SK-N-SH (cell line): Measurements from ENCODE around the gene KAT2A. TPM values are rescaled to one million over a fixed set of nuclear protein-coding genes. Genes with fewer than 3 reads are reported as not detected.

Source experiments
- CTCF ChIA-PET: fragments of 300-600, 350-600 bp; formaldehyde crosslinking; extraction: SDS; loops from one replicate; lab custom pipeline; 2021; lab: Yijun Ruan, JAX
- POLR2A ChIA-PET: fragments of 350-600 bp; sonication (Branson Sonifier 250); formaldehyde crosslinking; extraction: SDS; loops from one replicate; lab custom pipeline; 2020; ENCODE audit warnings: antibody characterized with exemption, inconsistent platforms; lab: Yijun Ruan, JAX
- DNase-seq: peaks from one replicate; pipeline ENCODE4 v3.0.0; 2012
- H2AFZ ChIP-seq: fragments of 200-600 bp; sonication (generic); 2 replicates; pipeline ENCODE4 v1.8.1; 2016; ENCODE audit warnings: antibody characterized with exemption, mild to moderate bottlenecking, low read depth
- H3F3A ChIP-seq: fragments of 200-600 bp; sonication (generic); replicated peaks from 2 replicates; pipeline ENCODE3; 2016; ENCODE audit warnings: antibody characterized with exemption, mild to moderate bottlenecking; ENCODE audit not compliant: insufficient read depth
- H3K27ac ChIP-seq, 2 experiments: fragments of 200-500 bp in 1 of 2; fragments of 200-600 bp in 1 of 2; sonication (Bioruptor generic) in 1 of 2; sonication (generic), shearing (Covaris generic) in 1 of 2; 2 replicates each; pipeline versions ENCODE4 v1.5.1 to v1.6.1; 2014 to 2016; ENCODE audit warnings: low read depth in 2 of 2, inconsistent platforms in 1 of 2, low read length in 1 of 2, mild to moderate bottlenecking in 1 of 2, mixed read lengths in 1 of 2
- H3K27me3 ChIP-seq: fragments of 200-600 bp; sonication (generic), shearing (Covaris generic); 2 replicates; pipeline ENCODE4 v1.6.1; 2016; ENCODE audit warnings: mixed run types; ENCODE audit not compliant: insufficient read depth
- H3K36me3 ChIP-seq, 2 experiments: fragments of 200-500 bp in 1 of 2; fragments of 200-600 bp in 1 of 2; sonication (Bioruptor generic) in 1 of 2; sonication (generic) in 1 of 2; replicated peaks in 1 of 2; 2 replicates each; pipeline versions ENCODE3 to v1.5.1; 2014 to 2016; ENCODE audit warnings: low read length in 1 of 2, mild to moderate bottlenecking in 1 of 2; ENCODE audit not compliant: insufficient read depth in 2 of 2, control insufficient read depth in 1 of 2
- H3K4me1 ChIP-seq, 2 experiments: fragments of 200-500 bp in 1 of 2; fragments of 200-600 bp in 1 of 2; sonication (Bioruptor generic) in 1 of 2; sonication (generic), shearing (Covaris generic) in 1 of 2; 2 replicates each; pipeline versions ENCODE4 v1.5.1 to v1.6.1; 2014 to 2016; ENCODE audit warnings: low read depth in 1 of 2, low read length in 1 of 2, mixed run types in 1 of 2; ENCODE audit not compliant: insufficient read depth in 2 of 2, control insufficient read depth in 1 of 2
- H3K4me2 ChIP-seq: fragments of 200-600 bp; sonication (generic), shearing (Covaris generic); 2 replicates; pipeline ENCODE4 v1.6.1; 2017; ENCODE audit warnings: mixed run types
- H3K4me3 ChIP-seq, 2 experiments: fragments of 200-500 bp in 1 of 2; fragments of 200-600 bp in 1 of 2; sonication (Bioruptor generic) in 1 of 2; sonication (generic), shearing (Covaris generic) in 1 of 2; 2 replicates each; pipeline versions ENCODE4 v1.5.1 to v1.8.1; 2014 to 2016; ENCODE audit warnings: low read depth in 2 of 2, inconsistent platforms in 1 of 2, low read length in 1 of 2, mild to moderate bottlenecking in 1 of 2, mixed read lengths in 1 of 2, moderate library complexity in 1 of 2
- H3K79me2 ChIP-seq: fragments of 200-600 bp; sonication (generic); 2 replicates; pipeline ENCODE4 v1.8.1; 2017; ENCODE audit warnings: mild to moderate bottlenecking; ENCODE audit not compliant: insufficient read depth
- H3K9ac ChIP-seq: fragments of 200-600 bp; sonication (generic); 2 replicates; pipeline ENCODE4 v1.6.1; 2017; ENCODE audit warnings: mixed run types
- H3K9me2 ChIP-seq: fragments of 200-600 bp; sonication (generic); 2 replicates; pipeline ENCODE4 v1.6.1; 2017; ENCODE audit warnings: mixed run types
- H3K9me3 ChIP-seq: fragments of 200-600 bp; sonication (generic); 2 replicates; pipeline ENCODE4 v1.6.1; 2017; ENCODE audit warnings: mixed run types, mild to moderate bottlenecking, moderate library complexity
- H4K20me1 ChIP-seq: fragments of 200-600 bp; sonication (generic); 2 replicates; pipeline ENCODE4 v1.6.1; 2017; ENCODE audit warnings: mild to moderate bottlenecking, mixed run types; ENCODE audit not compliant: insufficient read depth
- CHD2 ChIP-seq: fragments of 150-350 bp; IDR thresholded peaks from 2 replicates; pipeline ENCODE4 v1.6.1; 2018; ENCODE audit warnings: low read length; ENCODE audit not compliant: partially characterized antibody
- ELF1 ChIP-seq: IDR thresholded peaks from 2 replicates; pipeline ENCODE4 v1.4.0; 2012
- EZH2phosphoT487 ChIP-seq: fragments of 200-600 bp; sonication (generic); IDR thresholded peaks from 2 replicates; pipeline ENCODE4 v1.6.1; 2017; ENCODE audit warnings: low read depth, mixed run types, mild to moderate bottlenecking, antibody characterized with exemption, moderate library complexity, borderline replicate concordance
- FOSL2 ChIP-seq: IDR thresholded peaks from 2 replicates; pipeline ENCODE4 v1.4.0; 2012; ENCODE audit warnings: low read depth, mild to moderate bottlenecking, moderate library complexity, borderline replicate concordance
- GATA2 ChIP-seq: sonication (generic); formaldehyde crosslinking; IDR thresholded peaks from 2 replicates; pipeline ENCODE4 v1.5.0; 2020; ENCODE audit warnings: mild to moderate bottlenecking, missing genetic modification reagents
- MEF2A ChIP-seq: IDR thresholded peaks from 2 replicates; pipeline ENCODE4 v1.4.0; 2012; ENCODE audit warnings: low read depth, borderline replicate concordance
- NFIC ChIP-seq: IDR thresholded peaks from 2 replicates; pipeline ENCODE4 v1.4.0; 2012; ENCODE audit warnings: borderline replicate concordance
- PBX3 ChIP-seq: IDR thresholded peaks from 2 replicates; pipeline ENCODE4; 2012
- POLR2AphosphoS5 ChIP-seq: IDR thresholded peaks from 2 replicates; pipeline ENCODE4 v1.6.1; 2012; ENCODE audit warnings: low read depth, low read length
- RCOR1 ChIP-seq: fragments of 150-350 bp; IDR thresholded peaks from 2 replicates; pipeline ENCODE4 v1.6.1; 2017; ENCODE audit warnings: antibody characterized with exemption, low read length
- REST ChIP-seq: IDR thresholded peaks from 2 replicates; pipeline ENCODE4 v1.6.1; 2012; ENCODE audit warnings: mild to moderate bottlenecking, low read depth, low read length, moderate library complexity
- RFX5 ChIP-seq: IDR thresholded peaks from 2 replicates; pipeline ENCODE4 v1.6.1; 2012; ENCODE audit warnings: mild to moderate bottlenecking, improper control_type of control experiment, low read length
- RXRA ChIP-seq: IDR thresholded peaks from 2 replicates; pipeline ENCODE4 v1.4.0; 2012; ENCODE audit warnings: low read depth, mild to moderate bottlenecking, borderline replicate concordance
- TEAD4 ChIP-seq: IDR thresholded peaks from 2 replicates; pipeline ENCODE4 v1.4.0; 2012; ENCODE audit warnings: mild to moderate bottlenecking, borderline replicate concordance; ENCODE audit not compliant: insufficient read depth
- USF1 ChIP-seq: IDR thresholded peaks from 2 replicates; pipeline ENCODE4 v1.4.0; 2012; ENCODE audit warnings: low read depth, borderline replicate concordance
- USF2 ChIP-seq: fragments of 150-350 bp; IDR thresholded peaks from 2 replicates; pipeline ENCODE4 v1.6.1; 2017; ENCODE audit warnings: antibody characterized with exemption, low read length, low read depth, borderline replicate concordance
- YY1 ChIP-seq: IDR thresholded peaks from 2 replicates; pipeline ENCODE4 v1.4.0; 2012; ENCODE audit warnings: low read depth, mild to moderate bottlenecking
- ZBTB33 ChIP-seq: IDR thresholded peaks from 2 replicates; pipeline ENCODE4 v1.4.0; 2012; ENCODE audit warnings: low read depth, borderline replicate concordance
- WGBS: methylation state at CpG from one replicate; pipeline ENCODE4 v1.1.6; 2017; ENCODE audit warnings: low lambda C conversion rate; 5-methylcytosine and 5-hydroxymethylcytosine counted together
- polyA plus RNA-seq, 3 experiments: library from polyadenylated mRNA; depleted of rRNA; stranded (reverse); fragments of >200 nt; gene quantifications; 2 replicates each; pipeline ENCODE4 v1.2.3, GENCODE V29; 2012

Gene KAT2A
- polyA plus RNA-seq, 1 of the 3 experiments (the other 2 are of a cell fraction), result 45.1 TPM

GRCh38 chr17:42132941-42133340 is 11.8 kb upstream of the KAT2A start:
- peaks cover 83% of the 10 kb centered on the region for H3K79me2 ChIP-seq
- POLR2A ChIA-PET, result interaction anchor here (0.5 kb wide), 1 partner anchor 13 kb away, joined by 3 read pairs; no protein-coding TSS in a partner anchor
- no peak overlapping the region for H3K4me3 ChIP-seq
- no peak for DNase-seq
- H3F3A ChIP-seq, result peaks cover 6% of the 10 kb centered on the region
- 74% methylated on average over 3 of the region's 3 CpGs for WGBS
- H3K9ac ChIP-seq, result no peak overlapping the region
- CTCF ChIA-PET, result interaction anchor here (1.2 to 2.9 kb wide), 5 partner anchors 13 to 273 kb away, joined by 4 to 13 read pairs (median 6); partner anchors contain the start of gene KCNH4
- TF ChIP-seq TEAD4, result no peak
- TF ChIP-seq RCOR1, result no peak
- peak; percentile 54; the same call in 1 of the 2 replicates for TF ChIP-seq USF1
- TF ChIP-seq RFX5, result no peak
- H3K27me3 ChIP-seq, result no peaks in the 10 kb centered on the region
- peaks cover 47% of the 10 kb centered on the region for H4K20me1 ChIP-seq
- H2AFZ ChIP-seq, result no peak overlapping the region
- peak overlapping the region in 1 of 2 experiments; percentile 25; a peak in 3 of 4 replicates for H3K27ac ChIP-seq
- H3K9me3 ChIP-seq, result no peaks in the 10 kb centered on the region
- peak overlapping the region; percentile 36 for H3K4me2 ChIP-seq
- H3K36me3 ChIP-seq, result peaks cover 27 to 40% of the 10 kb centered on the region in 2 experiments
- H3K4me1 ChIP-seq, result peaks cover 17 to 29% of the 10 kb centered on the region in 2 experiments; a peak in 3 of 4 replicates
- no peaks in the 10 kb centered on the region for H3K9me2 ChIP-seq

GRCh38 chr17:42131981-42132432 is 10.8 kb upstream of the KAT2A start:
- TF ChIP-seq CHD2, result no peak
- no peak for TF ChIP-seq YY1
- TF ChIP-seq MEF2A, result no peak
- TF ChIP-seq FOSL2, result no peak
- TF ChIP-seq RFX5, result no peak
- TF ChIP-seq EZH2phosphoT487, result no peak
- no peak for TF ChIP-seq POLR2AphosphoS5
- no peak for TF ChIP-seq ZBTB33
- TF ChIP-seq RXRA, result no peak
- no peak for TF ChIP-seq ELF1
- no peak for TF ChIP-seq GATA2
- no peak for TF ChIP-seq USF2
- TF ChIP-seq NFIC, result no peak
- no peak for TF ChIP-seq PBX3
- TF ChIP-seq REST, result no peak
- H2AFZ ChIP-seq, result no peak overlapping the region
- H3K79me2 ChIP-seq, result peaks cover 73% of the 10 kb centered on the region
- H3K36me3 ChIP-seq, result peaks cover 30 to 42% of the 10 kb centered on the region in 2 experiments
- CTCF ChIA-PET, result interaction anchor here (1.1 to 2.8 kb wide), 4 partner anchors 12 to 109 kb away, joined by 3 to 9 read pairs (median 5); no protein-coding TSS in a partner anchor
- H4K20me1 ChIP-seq, result peaks cover 47% of the 10 kb centered on the region
- no peak overlapping the region; the same call in 1 of the 2 replicates for H3K4me2 ChIP-seq
- POLR2A ChIA-PET, result interaction anchor here (0.9 kb wide), 1 partner anchor 11 kb away, joined by 3 read pairs; the partner anchor contains the start of gene KAT2A
- no peaks in the 10 kb centered on the region for H3K9me3 ChIP-seq
- H3K9ac ChIP-seq, result no peak overlapping the region
- DNase-seq, result no peak
- H3F3A ChIP-seq, result peaks cover 6% of the 10 kb centered on the region
- WGBS, result 64% methylated on average over 4 of the region's 4 CpGs
- H3K27ac ChIP-seq, result peak overlapping the region in 1 of 2 experiments; percentile 25; a peak in 2 of 4 replicates
- no peaks in the 10 kb centered on the region for H3K27me3 ChIP-seq
- H3K4me3 ChIP-seq, result no peak overlapping the region
- no peaks in the 10 kb centered on the region for H3K9me2 ChIP-seq
- H3K4me1 ChIP-seq, result peaks cover 17 to 29% of the 10 kb centered on the region in 2 experiments; a peak in 3 of 4 replicates
